Mesenchymal stem cell (in vitro differentiated cells and primary cell): ENCODE data around the gene STK40.

Source experiments
- DNase-seq: peaks from one replicate; pipeline ENCODE4 v3.0.0-alpha.2; 2013
- H2AFZ ChIP-seq: one replicate; pipeline ENCODE4 v1.6.1; 2013; ENCODE audit warnings: low read depth, mild to moderate bottlenecking, control low read depth, inconsistent platforms, low read length, moderate library complexity
- H2AK5ac ChIP-seq: 2 replicates; pipeline ENCODE4 v1.6.1; 2013; ENCODE audit warnings: low read length, moderate library complexity, mild to moderate bottlenecking, inconsistent platforms; ENCODE audit not compliant: severe bottlenecking
- H2BK120ac ChIP-seq: one replicate; pipeline ENCODE4 v1.6.1; 2013; ENCODE audit warnings: low read depth, mild to moderate bottlenecking, inconsistent platforms, low read length, moderate library complexity
- H2BK12ac ChIP-seq, 2 experiments: one replicate each; pipeline ENCODE4 v1.6.1; 2013; ENCODE audit warnings: inconsistent platforms in 2 of 2, low read length in 2 of 2, mild to moderate bottlenecking in 2 of 2, moderate library complexity in 2 of 2, control low read depth in 1 of 2
- H2BK15ac ChIP-seq: one replicate; pipeline ENCODE4 v1.6.1; 2013; ENCODE audit warnings: mild to moderate bottlenecking, low read depth, inconsistent platforms; ENCODE audit not compliant: poor library complexity, severe bottlenecking
- H2BK5ac ChIP-seq: 2 replicates; pipeline ENCODE4 v1.6.1; 2013; ENCODE audit warnings: low read depth, mild to moderate bottlenecking, low read length, control low read depth, inconsistent platforms; ENCODE audit not compliant: poor library complexity, severe bottlenecking
- H3K14ac ChIP-seq, 2 experiments: one replicate each; pipeline ENCODE4 v1.6.1; 2013; ENCODE audit warnings: inconsistent platforms in 2 of 2, low read length in 2 of 2, control low read depth in 1 of 2, mild to moderate bottlenecking in 1 of 2, moderate library complexity in 1 of 2
- H3K18ac ChIP-seq, 2 experiments: one replicate each; pipeline ENCODE4 v1.6.1; 2013; ENCODE audit warnings: inconsistent platforms in 2 of 2, low read length in 2 of 2, control low read depth in 1 of 2, low read depth in 1 of 2, mild to moderate bottlenecking in 1 of 2
- H3K23ac ChIP-seq, 2 experiments: one replicate each; pipeline ENCODE4 v1.6.1; 2013; ENCODE audit warnings: inconsistent platforms in 2 of 2, low read length in 2 of 2, mild to moderate bottlenecking in 2 of 2, moderate library complexity in 2 of 2, control low read depth in 1 of 2
- H3K27ac ChIP-seq: 2 replicates; pipeline ENCODE4 v1.5.1; 2013; ENCODE audit warnings: mild to moderate bottlenecking, moderate library complexity, low read length, control low read depth, inconsistent platforms; ENCODE audit not compliant: poor library complexity, severe bottlenecking
- H3K27me3 ChIP-seq, 2 experiments: 2 replicates each; pipeline versions ENCODE4 v1.6.1 to v1.7.0; 2013; ENCODE audit warnings: low read length in 2 of 2, mild to moderate bottlenecking in 2 of 2, moderate library complexity in 2 of 2, control low read depth in 1 of 2, inconsistent platforms in 1 of 2; ENCODE audit not compliant: control insufficient read depth in 1 of 2, insufficient read depth in 1 of 2
- H3K36me3 ChIP-seq, 2 experiments: 2 replicates each; pipeline versions ENCODE4 v1.6.1 to v1.7.0; 2013; ENCODE audit warnings: low read length in 2 of 2, control low read depth in 1 of 2, inconsistent platforms in 1 of 2, low read depth in 1 of 2, mild to moderate bottlenecking in 1 of 2; ENCODE audit not compliant: insufficient read depth in 2 of 2, control insufficient read depth in 1 of 2
- H3K4ac ChIP-seq, 2 experiments: one replicate each; pipeline ENCODE4 v1.6.1; 2013; ENCODE audit warnings: inconsistent platforms in 2 of 2, low read length in 2 of 2, mild to moderate bottlenecking in 2 of 2, moderate library complexity in 2 of 2, control low read depth in 1 of 2, low read depth in 1 of 2
- H3K4me1 ChIP-seq: 2 replicates; pipeline ENCODE4 v1.6.1; 2013; ENCODE audit warnings: low read depth, low read length, control low read depth; ENCODE audit not compliant: control insufficient read depth, insufficient read depth
- H3K4me2 ChIP-seq: 2 replicates; pipeline ENCODE4 v1.6.1; 2013; ENCODE audit warnings: low read length, mild to moderate bottlenecking, inconsistent platforms; ENCODE audit not compliant: poor library complexity, severe bottlenecking
- H3K4me3 ChIP-seq, 2 experiments: 2 replicates each; pipeline versions ENCODE4 v1.5.1 to v1.7.0; 2013; ENCODE audit warnings: low read length in 2 of 2, mild to moderate bottlenecking in 2 of 2, control low read depth in 1 of 2, low read depth in 1 of 2; ENCODE audit not compliant: insufficient read depth in 1 of 2
- H3K79me1 ChIP-seq: replicated peaks from 2 replicates; pipeline ENCODE4 v1.6.1; 2013; ENCODE audit warnings: mild to moderate bottlenecking, control low read depth, low read length, inconsistent platforms; ENCODE audit not compliant: poor library complexity, severe bottlenecking
- H3K9ac ChIP-seq: 2 replicates; pipeline ENCODE4 v1.7.0; 2013; ENCODE audit warnings: mild to moderate bottlenecking, low read length, moderate library complexity
- H3K9me3 ChIP-seq: 2 replicates; pipeline ENCODE4 v1.7.0; 2013; ENCODE audit warnings: mild to moderate bottlenecking, low read length; ENCODE audit not compliant: control insufficient read depth
- H4K8ac ChIP-seq: one replicate; pipeline ENCODE4 v1.6.1; 2013; ENCODE audit warnings: inconsistent platforms, mild to moderate bottlenecking, low read length, moderate library complexity
- H4K91ac ChIP-seq: one replicate; pipeline ENCODE4 v1.6.1; 2013; ENCODE audit warnings: mild to moderate bottlenecking, low read length, inconsistent platforms
- WGBS: methylation state at CpG from one replicate; pipeline ENCODE4 v1.1.7; 2013; ENCODE audit warnings: mixed read lengths; 5-methylcytosine and 5-hydroxymethylcytosine counted together

The STK40 gene

GRCh38 chr1:36398370-36398977 lies 12.8 kb upstream of the STK40 start:
- H3K4ac ChIP-seq: no peak overlapping the region
- no peak overlapping the region for H4K91ac ChIP-seq
- H4K8ac ChIP-seq: no peak overlapping the region
- H2BK120ac ChIP-seq: no peak overlapping the region
- H3K14ac ChIP-seq: no peak overlapping the region
- no peak overlapping the region for H3K4me2 ChIP-seq
- H3K4me3 ChIP-seq: peak overlapping the region in 1 of 2 experiments; percentile 93
- H3K36me3 ChIP-seq: peaks cover 8 to 10% of the 10 kb centered on the region in 2 experiments
- H3K23ac ChIP-seq: no peak overlapping the region
- no peak overlapping the region for H2BK15ac ChIP-seq
- no peak overlapping the region for H2AK5ac ChIP-seq
- H3K4me1 ChIP-seq: peaks cover 18% of the 10 kb centered on the region
- H3K18ac ChIP-seq: no peak overlapping the region
- no peak for DNase-seq
- H2BK12ac ChIP-seq: no peak overlapping the region
- H3K9me3 ChIP-seq: no peaks in the 10 kb centered on the region
- no peak overlapping the region for H3K27ac ChIP-seq
- H3K79me1 ChIP-seq: peaks cover 16% of the 10 kb centered on the region
- no peaks in the 10 kb centered on the region for H3K27me3 ChIP-seq
- H2AFZ ChIP-seq: no peak overlapping the region
- WGBS: 93% methylated on average over 7 of the region's 7 CpGs
- H3K9ac ChIP-seq: peak overlapping the region; percentile 94
- no peak overlapping the region for H2BK5ac ChIP-seq

- peak within 1 kb of the TSS in 1 of 2 experiments; percentile 89 for H3K14ac ChIP-seq
- H2BK12ac ChIP-seq: no peak within 1 kb of the TSS
- H3K36me3 ChIP-seq: peaks cover 17 to 19% of the 10 kb centered on the region in 2 experiments
- H4K8ac ChIP-seq: peak within 1 kb of the TSS; percentile 10
- WGBS: 1% methylated on average over 59 of the region's 60 CpGs
- H2AFZ ChIP-seq: peak within 1 kb of the TSS; percentile 79
- H3K79me1 ChIP-seq: peaks cover 23% of the 10 kb centered on the region
- H3K9me3 ChIP-seq: no peaks in the 10 kb centered on the region
- no peak within 1 kb of the TSS for H2BK5ac ChIP-seq
- peak within 1 kb of the TSS; percentile 0 for H2BK120ac ChIP-seq
- H4K91ac ChIP-seq: peak within 1 kb of the TSS; percentile 44
- DNase-seq: peak; percentile 99
- H3K9ac ChIP-seq: peak within 1 kb of the TSS; percentile 94
- H3K4me3 ChIP-seq: peak within 1 kb of the TSS; percentile 85 to 93
- H3K4me2 ChIP-seq: peak within 1 kb of the TSS; percentile 68
- peak within 1 kb of the TSS; percentile 40 to 93 for H3K18ac ChIP-seq
- H3K4me1 ChIP-seq: peaks cover 18% of the 10 kb centered on the region
- no peaks in the 10 kb centered on the region for H3K27me3 ChIP-seq
- peak within 1 kb of the TSS; percentile 30 to 81 for H3K4ac ChIP-seq
- peak within 1 kb of the TSS; percentile 64 for H3K27ac ChIP-seq
- H2AK5ac ChIP-seq: no peak within 1 kb of the TSS
- H2BK15ac ChIP-seq: peak within 1 kb of the TSS; percentile 44
- no peak within 1 kb of the TSS for H3K23ac ChIP-seq
Observed at GRCh38 chr1:36397378-36398230, 11.9 kb upstream of the STK40 start, which contains the start of gene LSM10. TSS of gene LSM10 (minus strand) at chr1:36397908. CDS start at chr1:36394129, 3,779 bp downstream.

GRCh38 chr1:36397083-36397377 lies 11.3 kb upstream of the STK40 start:
- Histone ChIP-seq H3K36me3 (peaks cover 23 to 24% of the 10 kb centered on the region in 2 experiments), H3K4me1 (peaks cover 16% of the 10 kb centered on the region), H3K27me3 (no peaks in the 10 kb centered on the region), H2AFZ (peak overlapping the region; percentile 6), H2BK15ac (no peak overlapping the region), H2BK5ac (no peak overlapping the region), H3K4me2 (peak overlapping the region; percentile 58), H4K91ac (peak overlapping the region; percentile 44), H3K79me1 (peaks cover 22% of the 10 kb centered on the region), H3K4me3 (peak overlapping the region; percentile 85 to 93), H3K14ac (peak overlapping the region in 1 of 2 experiments; percentile 46), H3K9me3 (no peaks in the 10 kb centered on the region), H2BK12ac (no peak overlapping the region), H2AK5ac (no peak overlapping the region), H3K9ac (peak overlapping the region; percentile 94), H2BK120ac (peak overlapping the region; percentile 0), H4K8ac (peak overlapping the region; percentile 10), H3K4ac (peak overlapping the region; percentile 30 to 81), H3K23ac (no peak overlapping the region), H3K18ac (peak overlapping the region; percentile 40 to 93), H3K27ac (peak overlapping the region; percentile 64)
- WGBS: 5% methylated on average over 5 of the region's 5 CpGs
- DNase-seq: no peak

GRCh38 chr1:36396359-36396758 lies 10.6 kb upstream of the STK40 start:
- Histone ChIP-seq H3K27me3 (no peaks in the 10 kb centered on the region), H4K91ac (no peak overlapping the region), H2BK15ac (no peak overlapping the region), H2AK5ac (no peak overlapping the region), H2AFZ (no peak overlapping the region), H3K9ac (peak overlapping the region; percentile 94), H3K14ac (no peak overlapping the region), H3K18ac (no peak overlapping the region), H3K27ac (no peak overlapping the region), H2BK5ac (no peak overlapping the region), H2BK12ac (no peak overlapping the region), H4K8ac (no peak overlapping the region), H3K23ac (no peak overlapping the region), H3K4me2 (no peak overlapping the region), H2BK120ac (no peak overlapping the region), H3K4me1 (peaks cover 11% of the 10 kb centered on the region), H3K4ac (no peak overlapping the region), H3K36me3 (peaks cover 28 to 31% of the 10 kb centered on the region in 2 experiments), H3K9me3 (no peaks in the 10 kb centered on the region), H3K4me3 (peak overlapping the region in 1 of 2 experiments; percentile 93), H3K79me1 (peaks cover 23% of the 10 kb centered on the region)
- no peak for DNase-seq
- 96% methylated on average over 6 of the region's 6 CpGs for WGBS
